Fibroblast of pulmonary artery (primary cell): Measurements from ENCODE around the gene MINDY4.

ENCODE experiments used
- DNase-seq: peaks from one replicate; pipeline ENCODE4 v3.0.0-alpha.2; 2010; ENCODE audit warnings: low read depth
- H3K4me3 ChIP-seq: replicated peaks from 2 replicates; pipeline ENCODE4 v1.5.1; 2011; ENCODE audit warnings: low read depth, mild to moderate bottlenecking, control low read depth, low read length, moderate library complexity
- TF ChIP-seq, protein P1 (sequence below): IDR thresholded peaks from 2 replicates; pipeline ENCODE4 v1.5.1; 2011; ENCODE audit warnings: mild to moderate bottlenecking, control low read depth, low read length, inconsistent platforms; ENCODE audit errors: missing control alignments

The MINDY4 gene

DNA sequence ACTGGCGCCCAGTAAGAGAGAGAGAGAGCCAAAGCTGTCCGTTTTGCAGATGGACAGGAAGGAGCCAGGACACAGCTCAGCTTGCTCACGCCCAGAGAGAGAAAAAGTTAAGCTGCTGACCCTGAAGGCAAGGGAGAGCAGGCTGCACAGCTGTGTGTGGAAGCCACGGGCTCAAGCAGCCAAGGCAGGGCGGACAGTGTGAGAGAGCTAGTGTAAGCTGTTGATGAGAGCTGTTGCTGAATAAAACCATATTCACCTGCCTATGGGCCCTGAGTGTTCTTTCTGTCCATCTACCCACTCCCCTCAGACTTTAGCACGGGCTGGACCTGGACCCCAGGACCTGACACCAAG is 13.9 kb upstream of the MINDY4 start:
- no peak for DNase-seq
- TF ChIP-seq, protein P1, sequence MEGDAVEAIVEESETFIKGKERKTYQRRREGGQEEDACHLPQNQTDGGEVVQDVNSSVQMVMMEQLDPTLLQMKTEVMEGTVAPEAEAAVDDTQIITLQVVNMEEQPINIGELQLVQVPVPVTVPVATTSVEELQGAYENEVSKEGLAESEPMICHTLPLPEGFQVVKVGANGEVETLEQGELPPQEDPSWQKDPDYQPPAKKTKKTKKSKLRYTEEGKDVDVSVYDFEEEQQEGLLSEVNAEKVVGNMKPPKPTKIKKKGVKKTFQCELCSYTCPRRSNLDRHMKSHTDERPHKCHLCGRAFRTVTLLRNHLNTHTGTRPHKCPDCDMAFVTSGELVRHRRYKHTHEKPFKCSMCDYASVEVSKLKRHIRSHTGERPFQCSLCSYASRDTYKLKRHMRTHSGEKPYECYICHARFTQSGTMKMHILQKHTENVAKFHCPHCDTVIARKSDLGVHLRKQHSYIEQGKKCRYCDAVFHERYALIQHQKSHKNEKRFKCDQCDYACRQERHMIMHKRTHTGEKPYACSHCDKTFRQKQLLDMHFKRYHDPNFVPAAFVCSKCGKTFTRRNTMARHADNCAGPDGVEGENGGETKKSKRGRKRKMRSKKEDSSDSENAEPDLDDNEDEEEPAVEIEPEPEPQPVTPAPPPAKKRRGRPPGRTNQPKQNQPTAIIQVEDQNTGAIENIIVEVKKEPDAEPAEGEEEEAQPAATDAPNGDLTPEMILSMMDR = no peak
- H3K4me3 ChIP-seq = no peak overlapping the region

DNA sequence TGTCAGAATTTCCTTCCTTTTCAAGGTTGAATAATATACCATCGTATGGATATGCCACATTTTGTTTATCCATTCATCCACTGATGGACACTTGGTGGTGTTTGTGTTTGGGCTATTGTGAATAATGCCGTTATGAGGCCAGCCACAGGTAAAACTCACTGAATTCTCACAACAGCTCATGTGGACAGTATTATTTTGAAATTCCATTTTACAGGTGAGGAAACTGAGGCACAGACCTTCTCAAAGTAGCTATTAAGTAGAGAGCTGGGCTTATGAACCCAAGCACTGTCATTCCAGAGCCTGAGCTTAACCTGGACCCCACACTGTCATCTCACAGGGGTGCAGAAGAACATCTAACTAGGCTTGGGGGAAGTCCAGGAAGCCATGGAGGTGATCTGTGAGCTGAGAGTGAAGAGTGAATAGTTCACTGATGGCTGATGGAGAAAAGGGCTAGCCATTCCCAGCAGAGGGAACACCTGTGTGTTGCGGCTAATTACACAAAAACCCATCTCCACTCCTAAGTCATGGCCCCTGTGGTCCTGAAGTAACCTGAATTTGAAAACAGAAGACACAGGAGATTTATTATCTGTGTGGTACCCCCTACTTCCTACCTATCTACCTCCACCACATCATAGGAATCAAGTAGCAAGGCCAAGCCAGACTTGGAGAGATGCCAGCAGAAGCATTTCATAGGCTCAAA is 10.6 kb upstream of the MINDY4 start:
- TF ChIP-seq, protein P1 = no peak
- no peak for DNase-seq
- no peak overlapping the region for H3K4me3 ChIP-seq

DNA sequence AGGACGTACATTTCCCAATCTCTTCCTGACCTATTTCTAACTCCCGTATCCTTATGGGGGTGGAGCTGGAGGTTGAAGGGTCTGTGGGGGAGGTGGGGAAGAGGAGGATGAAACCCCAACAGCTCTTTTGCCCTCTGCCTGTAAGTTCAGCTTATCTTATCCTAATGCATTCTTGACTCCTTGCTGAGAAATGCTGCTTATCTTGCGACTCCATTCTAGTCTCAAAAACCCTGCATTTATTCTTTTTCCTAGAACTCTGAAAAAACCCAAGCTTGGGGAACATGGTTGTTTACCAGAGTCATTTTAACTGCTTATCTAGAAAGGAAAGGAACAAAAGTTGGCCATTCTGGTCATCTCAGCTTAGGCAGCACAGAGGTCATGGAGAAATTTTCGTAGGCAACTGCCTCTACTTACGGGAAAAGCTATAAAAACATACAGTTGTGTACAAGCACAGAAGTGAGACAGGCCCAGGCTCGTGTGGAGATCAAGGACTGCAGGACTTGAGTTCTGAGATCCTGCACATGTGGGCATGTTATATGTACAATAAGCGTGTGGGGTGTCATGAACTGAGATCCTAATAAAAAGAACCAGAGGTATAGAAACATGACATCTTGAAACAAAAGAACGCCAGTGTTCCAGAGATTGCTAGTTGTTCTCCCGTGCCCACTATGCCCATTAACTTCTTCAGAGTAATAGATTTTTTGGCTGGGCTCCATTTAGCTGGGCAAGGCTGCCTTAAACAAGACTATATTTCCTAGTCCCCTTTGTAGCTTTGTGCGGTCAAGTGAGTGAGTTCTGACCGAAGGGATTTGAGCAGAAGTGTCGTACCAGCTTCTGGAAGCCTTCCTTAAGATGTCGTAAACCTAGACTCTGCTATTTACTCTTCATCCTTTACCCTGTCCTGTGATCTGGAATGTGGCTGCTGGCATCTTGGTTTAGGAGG is 9.7 kb upstream of the MINDY4 start:
- DNase-seq = peak; percentile 93
- TF ChIP-seq, protein P1 = no peak
- H3K4me3 ChIP-seq = no peak overlapping the region

DNA sequence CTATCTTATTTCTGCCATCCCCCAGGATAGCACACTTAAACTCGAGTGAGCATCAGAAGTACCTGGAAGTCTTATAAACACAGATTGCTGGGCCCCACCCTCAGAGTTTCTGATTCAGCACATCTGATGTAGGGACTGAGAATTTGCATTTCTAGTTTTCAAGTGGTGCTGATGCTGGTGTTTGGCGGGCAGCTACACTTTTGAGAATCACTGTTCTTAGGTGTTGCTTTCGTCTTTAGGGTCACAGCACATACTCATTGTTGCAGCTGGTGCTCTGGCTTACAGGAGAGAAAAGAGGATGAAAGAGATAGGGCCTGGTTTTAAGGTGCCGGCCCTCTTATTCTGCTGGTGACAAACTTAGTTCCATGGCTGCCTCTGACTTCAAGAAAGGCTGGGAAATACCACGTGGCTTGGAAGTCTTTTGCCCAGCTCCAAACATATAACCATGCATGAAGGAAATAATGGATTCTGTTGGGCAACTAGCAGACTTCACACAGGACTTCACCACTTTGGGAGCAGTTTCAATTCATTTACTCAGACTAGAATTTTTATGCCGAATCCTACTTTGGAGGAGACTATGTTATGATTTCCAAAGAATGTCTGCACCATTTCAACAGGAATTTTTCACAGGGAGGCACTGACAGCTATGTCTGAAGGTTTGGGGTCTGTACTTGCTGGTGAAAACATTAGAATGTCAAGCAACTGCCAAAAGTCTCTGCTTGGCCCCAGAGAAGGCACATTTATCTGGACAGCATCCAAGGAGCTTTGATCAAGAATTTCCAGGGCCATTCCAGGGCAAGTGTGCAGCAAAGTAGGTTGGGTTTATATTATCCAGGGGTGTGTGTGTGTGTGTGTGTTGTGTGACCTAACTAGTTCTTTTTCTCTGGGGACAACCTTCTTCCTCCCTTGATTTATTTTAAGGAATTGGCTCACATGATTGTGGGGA is 6.9 kb upstream of the MINDY4 start:
- TF ChIP-seq, protein P1 = no peak
- H3K4me3 ChIP-seq = no peak overlapping the region
- DNase-seq = peak; percentile 95

DNA sequence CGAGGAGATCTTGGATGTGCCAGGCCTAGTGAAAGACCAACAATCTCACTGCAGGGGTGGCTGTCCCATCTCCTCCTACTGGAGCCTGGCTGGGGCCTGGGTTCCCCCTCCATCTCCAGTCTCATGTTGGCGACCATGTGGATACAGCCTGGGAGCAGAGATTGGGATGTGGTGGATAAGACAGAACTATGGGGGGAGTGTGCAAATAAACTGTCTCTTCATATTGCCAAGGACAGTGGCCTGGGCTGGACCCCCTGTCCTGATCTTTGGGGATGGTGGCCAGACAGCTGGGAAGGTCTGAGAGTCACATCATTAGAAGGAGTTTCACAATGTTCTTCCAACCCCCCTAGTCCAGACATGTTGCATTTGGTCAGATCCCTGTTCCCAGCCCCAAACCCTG is 5.8 kb upstream of the MINDY4 start:
- TF ChIP-seq, protein P1 = no peak
- no peak for DNase-seq
- no peak overlapping the region for H3K4me3 ChIP-seq

DNA sequence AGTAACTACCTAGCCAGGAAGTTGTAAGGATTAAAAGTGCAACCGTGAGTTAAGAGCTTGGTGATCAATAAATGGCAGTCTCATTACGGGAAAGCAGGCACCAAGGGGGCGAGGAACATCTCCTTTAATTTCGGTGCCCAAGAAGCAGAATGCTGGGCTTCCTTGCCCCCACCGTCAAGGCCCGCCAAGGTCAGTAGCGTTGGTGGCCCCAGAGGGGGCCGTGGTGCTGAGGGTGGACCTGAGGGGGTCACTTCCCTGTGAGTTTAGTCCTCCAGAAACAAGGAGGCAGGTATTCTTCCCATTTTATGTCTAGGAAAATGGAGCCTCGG is 408 bp upstream of the MINDY4 start:
- peak overlapping the region; percentile 83 for H3K4me3 ChIP-seq
- TF ChIP-seq, protein P1 = no peak
- DNase-seq = no peak
